ENCODE results near the gene SNORC.

The SNORC gene

DNA sequence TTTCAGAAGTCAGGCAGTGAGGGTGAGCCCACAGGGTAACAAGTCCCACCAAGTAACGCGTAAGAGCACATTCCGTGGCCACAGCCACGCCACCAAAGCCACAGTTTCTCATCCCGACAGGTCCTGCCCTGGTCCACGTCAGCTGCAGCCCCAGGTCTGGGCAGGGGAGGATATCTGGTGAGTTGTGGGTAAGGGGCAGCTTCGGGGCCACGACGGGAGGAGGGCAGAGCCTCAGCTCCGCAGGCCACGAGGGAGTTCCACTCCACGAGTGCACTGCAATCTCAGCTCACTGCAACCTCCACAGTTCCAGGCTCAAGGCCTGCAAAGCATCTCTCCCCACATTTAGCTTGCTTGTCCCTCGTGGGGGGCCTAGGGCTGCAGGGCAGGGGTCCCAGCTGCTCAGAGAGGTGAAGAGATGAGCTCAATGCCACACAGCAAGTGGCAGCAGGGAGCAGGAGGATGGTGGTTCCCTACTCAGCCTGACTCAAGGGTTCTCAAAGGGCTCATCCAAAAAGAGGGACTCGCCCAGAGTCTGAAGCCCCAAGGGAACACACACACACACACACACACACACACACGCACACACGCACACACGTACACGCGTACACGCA lies 12.5 kb downstream of the SNORC start:
- DNase-seq (ENCODE audit: low read depth): no peak

DNA sequence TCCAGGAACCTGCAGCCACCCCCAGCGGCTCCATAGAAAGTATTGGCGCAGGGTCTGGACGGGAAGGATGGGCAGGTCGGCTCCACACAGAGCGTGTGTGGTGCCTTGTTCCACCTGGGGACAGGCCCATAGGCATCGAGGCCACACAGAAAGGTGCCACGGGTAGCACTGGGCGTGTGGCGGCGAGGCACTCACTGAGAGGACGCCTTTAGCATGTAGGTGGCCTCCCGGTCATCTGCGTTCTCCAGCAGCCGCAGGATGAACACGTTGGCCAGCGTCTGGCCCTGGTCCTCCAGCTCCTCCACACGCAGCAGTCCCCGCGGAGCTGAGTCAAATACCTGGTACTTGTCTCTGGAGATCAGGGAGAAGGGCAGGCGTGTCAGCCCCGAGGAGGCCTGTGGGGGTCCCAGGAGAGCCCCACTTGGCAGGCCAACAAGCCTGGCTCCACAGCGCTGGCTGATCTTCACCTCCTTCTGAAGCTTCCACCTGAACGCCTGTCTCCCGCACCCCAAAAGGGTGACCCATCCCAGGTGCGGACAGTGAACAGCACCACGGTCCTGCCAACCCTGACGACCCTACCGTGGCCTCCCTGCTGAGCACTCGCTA lies 13.2 kb downstream of the SNORC start:
- DNase-seq (ENCODE audit: low read depth): no peak

DNA sequence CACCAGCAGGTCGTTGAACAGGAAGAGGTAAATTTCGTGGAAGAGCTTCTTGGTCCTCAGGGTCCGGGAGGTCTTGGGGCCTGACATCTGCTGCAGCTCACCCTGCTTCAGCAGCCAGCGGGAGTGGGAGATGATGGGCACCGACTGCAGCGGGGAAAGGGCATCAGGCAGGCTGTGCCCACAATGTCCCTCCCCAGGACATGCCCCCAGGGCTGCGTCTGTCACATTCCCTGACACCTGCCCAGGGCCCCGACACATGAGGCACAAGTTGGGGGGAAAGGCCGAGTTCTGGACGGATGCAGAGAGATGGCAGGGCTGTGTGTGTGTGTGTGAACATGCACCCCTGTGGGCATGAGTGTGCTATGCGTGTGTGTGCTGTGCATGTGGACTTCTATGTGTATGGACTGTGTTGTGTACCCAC lies 13.9 kb downstream of the SNORC start:
- DNase-seq (ENCODE audit: low read depth): no peak

DNA sequence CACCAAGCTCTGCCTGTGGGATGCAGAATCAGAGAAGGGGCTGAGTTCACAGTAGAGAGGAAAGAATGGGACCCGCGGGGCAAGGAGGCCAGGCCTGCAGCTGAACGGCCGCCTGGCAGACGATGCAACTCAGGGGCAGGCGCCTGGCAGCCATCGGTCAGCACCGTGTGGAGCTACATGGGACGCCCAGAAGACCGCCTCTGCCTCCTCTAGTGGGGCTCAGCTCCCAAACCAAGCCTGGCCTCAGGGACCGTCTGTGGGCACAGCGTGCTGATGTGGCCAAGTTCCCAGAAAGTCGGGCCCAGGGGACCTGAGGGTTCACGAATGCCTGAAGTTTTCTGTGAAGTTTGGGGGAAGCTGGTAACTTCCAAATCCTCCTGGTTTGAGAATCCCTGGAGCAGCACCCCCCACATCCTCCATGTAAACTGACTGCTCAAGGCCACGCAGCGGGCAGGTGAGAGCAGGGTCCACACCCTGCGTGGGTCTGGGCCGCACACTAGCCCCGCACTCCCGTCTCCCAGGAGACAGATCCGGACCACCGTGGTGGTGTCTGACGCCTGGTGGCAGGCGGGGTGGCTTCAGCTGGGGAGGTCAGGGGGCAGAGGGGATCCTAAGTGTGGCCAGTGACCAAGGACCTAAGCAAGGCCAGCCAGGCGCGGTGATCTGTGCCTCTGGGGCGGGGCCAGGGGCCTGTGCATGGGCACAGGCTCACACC lies 14.6 kb downstream of the SNORC start:
- DNase-seq (ENCODE audit: low read depth): no peak

DNA sequence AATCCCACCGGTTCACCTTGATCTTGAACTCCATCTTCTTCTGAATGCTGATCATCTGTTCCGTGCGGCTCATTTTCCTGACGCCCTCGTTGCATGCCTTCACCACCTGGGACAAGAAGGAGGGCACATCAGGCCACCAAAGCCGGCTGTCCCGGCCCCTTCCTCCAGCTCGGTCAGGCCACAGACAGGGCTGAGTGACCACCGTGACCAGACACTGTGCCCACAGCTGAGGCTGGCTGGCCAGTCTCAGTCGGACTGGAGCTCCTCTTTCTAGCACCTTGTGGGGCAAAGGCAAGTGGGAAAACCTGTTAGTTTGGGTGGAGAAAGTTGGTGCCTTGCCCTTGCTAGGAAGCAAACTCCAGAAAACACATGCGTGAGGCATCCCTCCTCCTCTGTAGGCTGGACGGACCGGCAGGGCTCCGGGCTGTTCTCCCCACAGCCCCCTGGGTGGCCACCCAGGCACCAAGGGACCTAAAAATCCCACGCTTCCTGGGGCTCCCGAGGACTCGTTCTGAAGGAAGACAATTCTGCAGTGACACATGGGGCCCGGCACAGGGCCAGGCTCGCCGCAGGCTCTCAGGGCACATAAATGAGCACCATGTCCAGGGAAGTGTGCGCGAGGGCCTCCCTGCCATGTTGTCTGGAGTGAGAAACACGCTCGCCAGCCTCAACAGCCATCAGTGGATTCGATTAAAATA lies 15.3 kb downstream of the SNORC start:
- no peak for DNase-seq (ENCODE audit: low read depth)

DNA sequence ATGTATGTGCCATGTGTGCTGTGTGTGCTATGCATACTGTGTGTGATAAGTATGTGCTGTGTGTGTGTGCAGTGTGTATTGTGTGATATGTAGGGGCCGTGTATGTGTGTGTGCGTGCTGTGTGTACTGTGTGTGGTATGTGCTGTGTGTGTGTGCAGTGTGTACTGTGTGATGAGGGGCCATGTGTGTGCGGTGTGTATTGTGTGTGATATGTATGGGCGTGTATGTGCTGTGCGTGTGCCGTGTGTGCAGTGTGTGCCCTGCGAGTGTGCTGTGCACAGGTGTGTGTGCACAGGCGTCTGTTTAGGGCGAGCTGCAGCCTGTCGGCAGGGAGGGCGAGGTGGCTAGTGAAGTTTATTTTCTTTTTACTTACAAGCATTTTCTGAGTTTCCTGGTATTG lies 16.1 kb downstream of the SNORC start:
- no peak for DNase-seq (ENCODE audit: low read depth)

DNA sequence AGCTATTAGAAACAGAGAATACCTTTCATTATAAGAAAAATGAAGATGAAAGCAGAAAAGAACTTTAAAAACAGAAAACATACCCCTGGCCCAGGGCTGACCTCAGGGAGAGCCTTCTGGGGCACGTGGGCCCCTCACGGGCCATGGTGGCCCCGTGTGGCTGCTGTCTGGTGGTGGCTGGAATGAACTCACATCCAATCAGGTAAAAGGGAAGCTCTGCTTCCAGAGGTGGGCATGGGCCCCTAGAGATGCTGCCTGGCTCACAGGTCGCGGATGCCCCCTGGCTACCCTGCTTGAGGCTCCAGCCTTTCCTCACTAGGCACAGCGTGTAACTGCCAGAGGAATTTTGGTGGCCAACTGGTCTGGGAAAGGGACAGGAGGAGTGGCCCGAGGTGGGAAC lies 16.6 kb downstream of the SNORC start:
- DNase-seq (ENCODE audit: low read depth): no peak

DNA sequence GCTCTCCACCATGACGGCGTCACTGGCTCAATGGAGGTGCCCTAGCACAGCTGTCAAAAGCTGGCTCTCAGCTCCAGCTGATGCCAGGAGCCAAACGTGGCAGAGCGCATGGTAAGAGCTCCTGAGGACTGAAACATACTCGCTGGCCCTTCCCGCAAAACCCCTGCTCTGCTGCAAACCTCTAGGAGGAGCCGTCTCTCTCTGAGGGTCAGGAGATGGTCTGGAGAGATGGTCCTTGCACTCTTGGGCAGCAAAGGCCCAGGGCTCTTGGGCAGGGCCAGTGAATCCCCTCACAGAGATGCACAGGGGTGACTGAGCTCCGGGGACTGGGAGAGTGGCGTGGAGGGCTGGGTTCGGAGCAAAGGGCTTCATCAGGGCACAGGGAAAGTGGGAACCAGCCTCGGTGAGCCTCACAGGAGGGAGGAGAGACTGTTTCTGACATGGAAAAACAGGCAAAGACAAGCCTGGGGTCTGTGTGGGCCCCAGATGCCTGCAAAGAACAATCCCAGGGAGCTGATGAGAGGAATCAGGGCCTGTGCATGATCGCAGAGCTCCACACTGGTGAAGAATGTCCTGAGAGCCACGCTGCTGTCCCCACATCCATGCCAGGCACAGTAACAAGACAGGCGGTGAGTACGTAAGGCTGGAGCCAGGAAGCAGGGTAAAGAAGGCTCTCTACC lies 17.2 kb downstream of the SNORC start:
- no peak for DNase-seq (ENCODE audit: low read depth)

DNA sequence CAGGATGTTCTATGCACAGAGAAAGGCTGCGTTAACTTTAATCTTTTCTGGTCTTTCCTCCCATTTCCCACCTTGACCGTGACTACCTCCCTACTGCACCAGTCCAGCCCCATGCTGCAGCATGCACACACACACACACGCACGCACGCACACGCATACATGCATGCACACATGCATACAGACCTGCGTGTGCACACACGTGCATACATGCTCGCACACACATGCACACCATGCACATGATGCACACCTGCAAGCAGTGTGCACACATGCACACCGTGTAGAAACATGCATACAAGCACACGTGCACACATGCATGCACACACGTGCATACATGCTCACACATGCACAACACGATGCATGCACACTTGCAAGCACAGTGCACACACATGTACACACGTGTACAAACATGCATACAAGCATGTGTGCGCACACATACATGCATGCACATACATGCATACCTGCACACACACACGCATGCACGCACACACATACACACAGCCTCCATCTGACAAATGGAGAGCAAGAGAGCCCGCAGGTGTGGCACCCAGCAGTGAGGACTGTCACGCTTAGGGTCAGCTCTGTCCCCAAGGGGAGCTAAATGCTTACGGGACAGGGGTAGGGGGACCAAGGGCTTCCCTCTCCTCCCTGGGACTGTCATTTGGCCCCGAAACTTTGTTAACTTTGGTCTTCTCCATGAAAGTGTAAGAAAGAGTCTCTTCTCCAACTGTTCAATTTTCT lies 18.2 kb downstream of the SNORC start:
- no peak for DNase-seq (ENCODE audit: low read depth)

DNA sequence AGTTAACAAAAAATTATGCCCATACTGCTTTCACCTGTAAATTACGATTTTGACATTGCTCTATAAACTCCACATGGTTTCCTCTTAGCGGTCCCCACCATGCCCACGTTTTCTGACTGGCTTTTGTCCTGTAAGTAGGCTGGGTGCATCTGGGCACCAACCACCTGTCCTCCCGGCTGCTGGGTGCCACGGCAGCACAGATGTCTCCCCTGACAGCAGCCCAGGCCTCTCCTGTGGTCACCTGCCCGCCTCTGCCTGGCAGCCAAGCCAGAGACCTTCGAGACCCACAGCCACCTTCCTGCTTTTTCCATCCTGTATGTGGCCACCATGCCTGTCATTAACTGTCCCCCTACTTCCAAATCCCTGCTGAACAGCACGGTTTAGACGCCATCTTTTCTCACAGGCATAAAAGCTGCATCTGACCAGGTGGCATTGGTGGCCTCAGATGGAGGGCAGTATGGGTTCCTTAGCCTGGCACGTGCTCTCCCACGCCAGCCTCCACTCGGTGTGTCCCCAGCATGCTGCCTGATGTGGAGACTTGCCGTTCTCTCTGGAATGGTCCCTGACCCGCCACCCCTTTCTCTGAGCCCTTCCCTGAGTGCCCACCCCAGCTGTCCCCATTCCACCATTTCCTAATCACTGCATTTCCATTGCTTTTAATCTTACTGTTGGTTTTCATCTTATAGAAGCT lies 18.9 kb downstream of the SNORC start:
- DNase-seq (ENCODE audit: low read depth): no peak

DNA sequence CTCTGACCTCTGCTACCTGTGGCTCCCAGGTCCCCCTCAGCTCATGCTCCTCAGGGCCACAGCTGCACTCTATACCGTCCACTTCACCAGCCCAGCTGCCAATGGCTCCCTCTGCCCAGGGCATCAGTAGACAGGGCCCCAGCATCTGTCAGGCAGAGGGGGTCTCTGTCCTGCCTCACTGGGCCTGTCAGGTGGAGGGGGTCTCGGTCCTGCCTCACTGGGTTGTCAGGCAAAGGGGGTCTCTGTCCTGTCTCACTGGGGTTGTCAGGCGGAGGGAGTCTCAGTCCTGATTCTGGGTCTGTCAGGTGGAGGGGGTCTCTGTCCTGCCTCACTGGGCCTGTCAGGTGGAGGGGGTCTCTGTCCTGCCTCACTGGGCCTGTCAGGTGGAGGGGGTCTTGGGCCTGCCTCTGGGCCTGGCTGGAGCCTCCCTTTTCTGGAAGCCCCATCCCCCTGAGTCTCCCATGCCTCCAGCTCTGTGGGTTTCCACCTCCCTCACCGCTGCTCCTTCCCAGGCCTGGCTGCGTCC lies 19.9 kb downstream of the SNORC start:
- DNase-seq (ENCODE audit: low read depth): no peak

DNA sequence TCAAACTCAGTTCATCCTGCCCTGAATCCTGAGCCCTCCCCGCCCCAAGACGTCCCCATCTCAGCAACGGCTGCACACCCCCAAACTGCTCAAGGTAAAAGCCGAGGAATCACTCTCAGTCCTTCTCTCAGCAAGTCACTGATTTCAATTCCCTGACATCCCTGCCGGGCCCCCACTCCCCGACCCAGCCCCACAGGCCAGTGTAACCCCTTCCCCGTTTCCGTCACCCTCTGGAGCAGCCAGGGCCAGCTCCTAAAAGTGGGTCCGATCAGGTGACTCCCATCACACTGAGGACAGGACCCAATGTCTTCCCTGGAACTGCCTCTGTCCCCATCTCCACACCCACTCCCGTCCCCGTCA lies 20.5 kb downstream of the SNORC start:
- no peak for DNase-seq (ENCODE audit: low read depth)

DNA sequence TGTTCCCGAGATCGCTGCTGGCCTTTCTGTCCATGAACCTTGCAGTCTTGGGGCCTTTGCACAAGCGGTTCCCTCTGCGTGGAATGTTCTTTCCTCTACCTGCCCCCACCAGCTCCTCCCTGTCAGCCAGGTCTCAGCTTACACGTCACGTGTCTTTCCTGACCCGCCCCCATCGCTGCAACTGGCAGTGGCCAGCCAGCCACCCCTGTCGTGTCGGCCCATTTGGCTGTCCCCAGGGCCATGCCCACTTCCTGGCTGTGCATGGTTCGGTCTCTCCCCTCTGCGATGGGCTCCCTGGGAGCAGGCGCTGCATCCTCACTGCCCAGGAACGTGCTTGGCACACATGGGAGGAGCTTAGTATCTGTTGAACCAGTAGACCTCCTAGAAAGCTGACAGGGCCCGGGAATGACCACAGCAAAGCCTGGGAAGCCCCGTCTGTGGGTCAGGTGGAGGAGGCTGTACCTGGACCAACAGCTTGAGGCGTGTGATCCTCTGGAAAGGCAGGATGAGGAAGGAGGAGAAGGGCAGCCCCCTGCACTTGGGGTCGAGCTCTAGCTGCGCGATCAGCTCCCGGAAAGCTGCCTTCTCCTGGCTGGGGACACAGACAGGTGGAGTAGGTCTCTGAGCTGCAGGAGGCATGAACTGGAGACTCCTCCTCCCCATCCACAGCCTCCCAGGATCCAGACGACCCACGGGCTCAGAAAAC lies 21.0 kb downstream of the SNORC start:
- no peak for DNase-seq (ENCODE audit: low read depth)

DNA sequence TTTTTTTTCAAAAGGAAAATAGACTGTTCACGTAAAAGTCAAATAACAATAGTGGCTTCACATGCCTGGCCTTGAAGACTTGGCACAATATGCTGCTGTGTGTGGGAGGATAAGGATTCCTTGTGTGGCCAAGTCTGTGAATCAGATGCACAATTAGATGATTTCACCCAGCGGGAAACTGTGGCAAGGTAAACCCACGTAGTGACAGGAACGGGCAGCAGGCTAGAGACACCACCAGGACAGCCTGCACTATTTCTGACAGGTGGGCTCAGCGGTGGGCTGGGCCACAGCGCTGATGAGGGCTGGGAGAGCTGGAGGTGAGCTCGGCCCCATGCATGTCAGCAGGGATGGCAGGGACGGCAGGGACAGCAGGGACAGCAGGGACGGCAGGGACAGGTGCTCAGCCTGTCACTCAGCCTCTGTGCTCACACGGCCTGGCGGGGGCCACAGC lies 21.6 kb downstream of the SNORC start:
- DNase-seq (ENCODE audit: low read depth): peak; percentile 19

DNA sequence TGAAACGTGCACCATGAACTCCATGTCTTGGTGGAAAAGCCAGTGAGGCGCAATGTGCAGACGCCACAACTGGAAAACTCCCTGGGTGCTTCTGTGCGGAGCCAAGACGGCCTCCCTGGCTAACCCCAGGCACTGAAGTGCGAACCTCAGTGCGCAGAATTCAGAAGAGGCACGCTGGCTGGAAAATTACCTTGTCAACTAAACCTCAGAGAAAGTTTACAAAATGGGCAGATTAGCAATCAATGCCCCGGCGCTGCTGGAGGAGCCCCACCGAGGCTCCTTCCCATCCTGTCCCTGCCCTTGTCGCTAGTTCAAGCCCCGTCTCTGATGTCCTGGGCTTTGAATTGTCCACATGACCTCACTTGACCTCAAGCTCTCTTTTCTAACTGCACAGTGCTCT lies 22.2 kb downstream of the SNORC start:
- no peak for DNase-seq (ENCODE audit: low read depth)

DNA sequence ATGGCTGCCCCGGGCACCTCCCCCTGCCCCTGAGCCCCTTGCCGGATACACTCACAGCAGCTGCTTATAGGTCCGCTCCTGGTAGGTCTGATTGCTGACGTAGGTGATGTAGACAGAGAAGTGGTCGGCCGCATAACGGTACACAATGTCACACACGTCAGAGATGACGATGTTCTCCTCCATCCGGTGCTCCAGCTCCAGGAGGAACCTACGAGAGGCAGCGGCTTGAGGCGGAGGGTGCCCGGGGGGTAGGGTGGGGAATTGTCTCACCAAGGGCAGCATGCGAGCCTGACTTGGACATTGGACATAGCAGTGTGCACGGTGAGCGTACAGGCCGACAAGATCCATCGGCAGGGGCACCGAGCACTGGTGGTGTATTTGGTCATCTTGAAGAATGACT lies 22.8 kb downstream of the SNORC start:
- no peak for DNase-seq (ENCODE audit: low read depth)

DNA sequence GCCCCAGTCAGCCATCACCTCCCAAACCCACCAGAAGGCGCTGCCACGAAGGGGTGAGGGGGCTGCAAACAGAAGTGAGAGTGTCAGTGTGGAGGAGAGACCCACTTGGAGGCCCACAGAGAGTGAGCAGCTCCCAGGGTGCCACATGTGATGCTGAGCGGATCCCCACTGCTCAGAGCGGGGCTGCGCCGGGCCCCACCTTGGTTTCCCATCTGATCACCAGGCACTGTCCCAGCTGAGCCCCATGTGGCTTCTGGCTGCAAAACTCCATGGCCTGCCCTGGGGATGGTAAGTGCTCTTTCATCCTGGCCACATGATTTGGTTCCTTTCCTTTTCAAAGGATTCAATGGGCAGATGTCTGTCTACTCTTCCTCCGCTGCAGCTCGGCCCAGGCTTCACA lies 23.8 kb downstream of the SNORC start:
- DNase-seq (ENCODE audit: low read depth): no peak

DNA sequence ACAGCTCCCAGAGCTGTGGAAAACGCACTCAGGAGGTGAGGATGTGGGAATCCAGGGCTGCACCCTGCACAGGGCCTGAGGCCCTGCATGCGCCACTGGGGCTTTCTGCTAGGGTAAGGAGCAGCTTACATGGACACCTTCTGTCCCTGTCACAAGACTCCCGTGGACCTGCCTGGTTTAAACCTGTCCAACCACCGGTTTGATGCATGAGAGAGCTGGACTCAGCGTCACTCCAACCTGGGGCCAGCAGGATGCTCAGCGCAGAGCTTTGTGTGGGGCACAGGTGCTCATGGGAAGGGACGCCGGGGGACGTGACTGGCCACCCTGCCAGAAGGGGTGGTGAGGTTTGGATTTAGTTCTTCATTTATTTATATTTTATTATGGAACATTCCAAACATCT lies 24.2 kb downstream of the SNORC start:
- DNase-seq (ENCODE audit: low read depth): no peak

DNA sequence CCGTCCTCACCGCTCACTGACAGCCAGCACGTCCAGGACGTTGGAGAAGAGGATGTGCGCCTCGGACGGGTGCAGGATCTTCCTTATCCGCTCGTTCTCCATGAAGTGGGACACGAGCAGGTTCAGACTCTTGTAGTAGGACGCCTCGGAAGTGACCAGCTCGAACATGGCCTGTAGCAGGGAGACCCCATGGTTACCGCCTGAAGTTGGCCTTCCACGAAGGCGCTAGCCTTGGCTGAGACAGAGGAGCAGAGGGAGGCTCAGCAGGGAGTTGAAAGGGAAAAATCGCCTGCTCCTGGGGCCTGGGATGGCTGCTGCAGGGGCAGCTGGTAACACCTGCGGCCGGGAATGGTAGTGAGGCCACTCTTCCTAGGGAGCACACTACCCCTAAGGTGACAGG lies 24.7 kb downstream of the SNORC start:
- no peak for DNase-seq (ENCODE audit: low read depth)

DNA sequence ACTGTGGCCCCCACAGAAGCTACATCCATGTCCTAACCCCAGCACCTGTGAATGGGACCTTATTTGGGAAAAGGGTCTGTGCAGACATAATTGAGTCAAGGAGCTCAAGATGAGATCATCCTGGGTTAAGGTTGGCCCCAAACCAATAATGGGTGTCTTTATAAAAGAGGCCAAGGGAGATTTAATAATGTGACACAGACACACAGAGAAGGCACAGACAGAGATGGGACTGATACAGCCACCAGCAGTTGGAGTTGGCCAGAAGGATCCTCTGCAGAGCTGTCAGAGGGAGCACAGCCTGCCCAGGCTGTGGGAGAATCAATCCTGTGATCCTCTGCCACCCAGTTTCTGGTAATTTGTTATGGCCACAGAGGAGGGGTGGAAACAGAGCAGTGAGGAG lies 26.0 kb downstream of the SNORC start:
- DNase-seq (ENCODE audit: low read depth): no peak
